T-helper 9 cell (primary cell): ENCODE results near the gene MAGEB4.

Experiments used
- DNase-seq: peaks from one replicate; pipeline ENCODE4 v3.0.0-alpha.2; 2020

The MAGEB4 gene

DNA sequence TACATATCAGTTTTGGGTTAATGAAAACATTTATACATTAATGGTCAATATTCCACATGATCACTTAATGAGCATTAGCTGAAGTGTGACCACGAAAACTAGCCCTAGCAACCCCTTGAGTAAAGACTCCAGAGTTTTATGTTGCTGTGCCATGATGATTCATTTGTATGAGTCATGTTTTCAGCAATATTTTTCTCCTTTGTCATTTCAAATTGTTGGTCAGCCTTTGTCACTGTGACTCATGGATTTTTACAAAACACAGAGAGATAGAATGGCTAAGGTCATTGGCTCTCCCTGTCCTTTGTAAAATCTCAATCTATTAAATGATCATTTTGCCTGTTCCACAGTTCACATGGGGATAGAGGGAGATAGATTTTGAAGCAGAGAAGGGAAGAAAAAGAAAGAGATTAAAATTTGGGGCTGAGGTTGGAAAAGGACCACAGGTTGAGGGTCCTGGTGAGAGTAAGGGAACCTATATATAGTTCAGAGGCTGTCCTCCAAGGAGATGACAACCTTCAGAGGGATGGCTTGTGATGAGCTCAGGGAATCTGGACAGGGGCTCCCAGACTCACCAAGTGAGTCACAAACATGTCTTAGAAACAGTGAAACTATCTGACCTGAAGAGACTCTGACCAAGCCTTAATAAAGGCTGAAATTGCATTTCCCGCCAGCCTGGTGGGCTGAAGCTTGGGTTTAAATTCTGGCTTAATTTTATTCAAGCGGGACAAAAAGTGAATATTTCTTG, 41.8 kb downstream of the MAGEB4 start:
- no peak for DNase-seq
